Measurements from ENCODE around the gene GSTM4.

Gene GSTM4

GRCh38 chr1:109625176-109625575, 30.7 kb upstream of the GSTM4 start:
- no peak for DNase-seq (ENCODE audit: low read depth)

GRCh38 chr1:109625601-109626560, 30.0 kb upstream of the GSTM4 start:
- no peak for DNase-seq (ENCODE audit: low read depth)

- DNase-seq (ENCODE audit: low read depth) = no peak
Observed at GRCh38 chr1:109626682-109627408, 29.1 kb upstream of the GSTM4 start.

GRCh38 chr1:109627692-109628399, 28.1 kb upstream of the GSTM4 start:
- no peak for DNase-seq (ENCODE audit: low read depth)

- DNase-seq (ENCODE audit: low read depth) = peak; percentile 46
Observed at GRCh38 chr1:109628540-109629321, 27.2 kb upstream of the GSTM4 start.

GRCh38 chr1:109629372-109630030, 26.4 kb upstream of the GSTM4 start:
- DNase-seq (ENCODE audit: low read depth) = no peak

- no peak for DNase-seq (ENCODE audit: low read depth)
Observed at GRCh38 chr1:109630081-109630897, 25.6 kb upstream of the GSTM4 start.

- no peak for DNase-seq (ENCODE audit: low read depth)
Observed at GRCh38 chr1:109630898-109631512, 24.9 kb upstream of the GSTM4 start.

GRCh38 chr1:109631513-109632505, 24.1 kb upstream of the GSTM4 start:
- DNase-seq (ENCODE audit: low read depth) = no peak

GRCh38 chr1:109632671-109633346, 23.1 kb upstream of the GSTM4 start:
- DNase-seq (ENCODE audit: low read depth) = no peak

- DNase-seq (ENCODE audit: low read depth) = no peak
Observed at GRCh38 chr1:109634292-109634691, 21.6 kb upstream of the GSTM4 start.

- no peak for DNase-seq (ENCODE audit: low read depth)
Observed at GRCh38 chr1:109634771-109635750, 20.8 kb upstream of the GSTM4 start.

- DNase-seq (ENCODE audit: low read depth) = no peak
Observed at GRCh38 chr1:109635862-109636200, 20.1 kb upstream of the GSTM4 start.

- no peak for DNase-seq (ENCODE audit: low read depth)
Observed at GRCh38 chr1:109636201-109636952, 19.5 kb upstream of the GSTM4 start.

GRCh38 chr1:109637446-109637845, 18.5 kb upstream of the GSTM4 start:
- no peak for DNase-seq (ENCODE audit: low read depth)
